NOMO-1 treated with DMSO at 0.1 percent for 48 hours (cell line): ENCODE measurements around the gene ATP10B.

Experiments
- DNase-seq: peaks from one replicate; lab custom pipeline; 2025; ENCODE audit not compliant: unreplicated experiment; lab: John Stamatoyannopoulos, UW

Gene ATP10B

GRCh38 chr5:160516696-160517530 is 335.1 kb downstream of the ATP10B start:
- DNase-seq, result no peak

- no peak for DNase-seq
Measured at GRCh38 chr5:160514866-160515265, 337.1 kb downstream of the ATP10B start.

- no peak for DNase-seq
Measured at GRCh38 chr5:160514191-160514590, 337.8 kb downstream of the ATP10B start.

GRCh38 chr5:160513485-160513884 is 338.5 kb downstream of the ATP10B start:
- no peak for DNase-seq
